ENCODE data around the gene CEND1.
A peak's percentile ranks its signal among the peaks of the same experiment; 100 is the strongest.

CEND1 gene

GRCh38 chr11:794766-795633 is 5.1 kb upstream of the CEND1 start:
- peak; percentile 44 for DNase-seq

GRCh38 chr11:794013-794765 is 4.3 kb upstream of the CEND1 start:
- no peak for DNase-seq

GRCh38 chr11:793556-793955 is 3.7 kb upstream of the CEND1 start:
- peak; percentile 37 for DNase-seq

- DNase-seq, result no peak
Measured at GRCh38 chr11:792873-793272, 3.0 kb upstream of the CEND1 start.

- no peak for DNase-seq
Measured at GRCh38 chr11:792535-792821, 2.6 kb upstream of the CEND1 start.

GRCh38 chr11:791658-792534 is 2.0 kb upstream of the CEND1 start:
- DNase-seq, result no peak

- no peak for DNase-seq
Measured at GRCh38 chr11:790721-791564, 1.1 kb upstream of the CEND1 start.

- DNase-seq, result no peak
Measured at GRCh38 chr11:788953-789940, 643 bp downstream of the CEND1 start.

GRCh38 chr11:788009-788640 is 1.8 kb downstream of the CEND1 start:
- no peak for DNase-seq

- no peak for DNase-seq
Measured at GRCh38 chr11:787084-787675, 2.7 kb downstream of the CEND1 start.

- no peak for DNase-seq
Measured at GRCh38 chr11:786235-787083, 3.4 kb downstream of the CEND1 start.

- peak; percentile 89 for DNase-seq
Measured at GRCh38 chr11:783581-784015, 6.3 kb downstream of the CEND1 start.

- DNase-seq, result peak; percentile 25
Measured at GRCh38 chr11:782264-783174, 7.4 kb downstream of the CEND1 start.

GRCh38 chr11:779955-780532 is 9.8 kb downstream of the CEND1 start:
- peak; percentile 14 for DNase-seq

GRCh38 chr11:778976-779954 is 10.6 kb downstream of the CEND1 start:
- DNase-seq, result peak; percentile 26

All from femur (tissue), 1 donor.